KOPT-K1 (cell line): ENCODE measurements around the gene OLA1.

Experiments used
- H3K27ac ChIP-seq: fragments of 200-600 bp; sonication (generic); 2 replicates; pipeline ENCODE4 v1.5.1; 2016; ENCODE audit warnings: antibody characterized with exemption, mild to moderate bottlenecking, low read depth, low read length; ENCODE audit not compliant: poor library complexity, severe bottlenecking
- H3K36me3 ChIP-seq: fragments of 200-600 bp; sonication (generic); 2 replicates; pipeline ENCODE4 v1.5.1; 2017; ENCODE audit warnings: antibody characterized with exemption, mild to moderate bottlenecking, low read length, moderate library complexity; ENCODE audit not compliant: insufficient read depth
- H3K9me3 ChIP-seq: fragments of 200-600 bp; sonication (generic); 2 replicates; pipeline ENCODE4 v1.5.1; 2017; ENCODE audit warnings: antibody characterized with exemption, low read length, mild to moderate bottlenecking; ENCODE audit not compliant: insufficient read depth, poor library complexity, severe bottlenecking

The OLA1 gene

DNA sequence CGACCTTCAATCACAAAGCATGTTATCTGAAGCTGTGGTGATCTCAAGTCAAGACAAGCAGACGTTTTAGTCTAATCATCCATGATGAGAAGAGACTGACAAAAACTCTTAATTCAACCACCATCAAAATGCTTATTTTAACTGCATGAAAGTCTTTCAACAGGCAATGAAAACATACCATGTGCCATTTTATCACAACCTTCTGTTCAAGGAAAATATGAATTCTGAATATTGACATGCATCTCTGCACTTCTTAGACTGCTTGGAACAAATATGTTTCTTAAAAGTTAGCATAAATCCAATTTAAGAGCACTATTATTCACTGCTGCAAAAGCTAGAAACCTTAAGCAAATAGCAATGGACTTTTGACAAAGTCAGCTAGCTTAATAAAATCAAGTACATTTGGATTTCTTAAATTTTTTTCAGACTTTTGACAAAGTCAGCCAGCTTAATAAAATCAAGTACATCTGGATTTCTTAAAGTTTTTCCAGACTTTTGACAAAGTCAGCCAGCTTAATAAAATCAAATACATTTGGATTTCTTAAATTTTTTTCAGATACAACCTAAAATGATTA is 70.9 kb downstream of the OLA1 start:
- Histone ChIP-seq H3K36me3 (peaks cover 12% of the 10 kb centered on the region; the same call in 1 of the 2 replicates), H3K9me3 (peaks cover 15% of the 10 kb centered on the region), H3K27ac (no peak overlapping the region)

DNA sequence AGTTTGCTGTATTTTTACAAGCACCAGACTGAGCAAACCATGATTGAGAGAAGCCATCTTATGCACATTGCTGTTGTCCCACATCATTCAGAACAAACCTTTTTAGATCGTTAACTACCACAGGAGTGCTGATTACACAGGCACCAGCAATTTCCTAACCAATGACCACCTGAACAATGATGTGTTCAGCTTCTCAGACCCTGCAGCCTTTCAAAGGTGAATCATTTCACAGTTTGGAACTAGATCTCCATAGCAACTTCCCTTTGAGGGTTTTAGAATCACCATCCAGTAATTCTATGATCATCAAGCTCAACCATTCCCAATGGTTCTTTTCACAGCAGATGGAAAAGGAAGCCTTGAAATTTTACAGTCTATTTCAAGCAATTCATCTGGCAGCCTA is 71.4 kb downstream of the OLA1 start:
- Histone ChIP-seq H3K9me3 (peaks cover 20% of the 10 kb centered on the region), H3K36me3 (peaks cover 13% of the 10 kb centered on the region), H3K27ac (no peak overlapping the region)

- no peak overlapping the region for H3K27ac ChIP-seq
- H3K9me3 ChIP-seq: peaks cover 39% of the 10 kb centered on the region
- peaks cover 12% of the 10 kb centered on the region for H3K36me3 ChIP-seq
These were observed 73.6 kb downstream of the OLA1 start for GRCh38 chr2:174174741-174175140.

- Histone ChIP-seq H3K36me3 (peaks cover 19% of the 10 kb centered on the region), H3K9me3 (peaks cover 57% of the 10 kb centered on the region), H3K27ac (no peak overlapping the region)
These were observed 75.5 kb downstream of the OLA1 start for GRCh38 chr2:174172802-174173355.

GRCh38 chr2:174171686-174172445 is 76.5 kb downstream of the OLA1 start:
- H3K36me3 ChIP-seq: peaks cover 19% of the 10 kb centered on the region
- peaks cover 60% of the 10 kb centered on the region for H3K9me3 ChIP-seq
- no peak overlapping the region for H3K27ac ChIP-seq

DNA sequence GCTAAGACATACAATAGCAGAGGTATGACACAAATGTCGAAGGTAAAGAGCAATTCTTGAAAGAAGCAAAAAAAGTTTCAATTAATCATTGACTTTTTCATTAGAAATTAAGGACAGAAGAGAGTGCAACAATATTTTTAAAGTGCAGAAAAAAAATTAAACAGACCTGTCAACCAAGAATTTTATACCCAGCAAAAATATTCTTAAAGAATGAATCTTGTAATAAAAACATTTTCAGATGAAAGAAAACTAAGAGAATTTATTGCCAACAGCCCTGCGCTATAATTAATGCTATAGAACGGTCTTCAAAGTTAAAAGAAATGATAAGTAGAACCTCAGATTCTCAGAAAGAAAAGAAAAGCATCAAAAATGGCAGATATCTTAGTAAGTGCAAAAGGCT is 79.0 kb downstream of the OLA1 start:
- Histone ChIP-seq H3K36me3 (peaks cover 25% of the 10 kb centered on the region), H3K27ac (no peak overlapping the region), H3K9me3 (peaks cover 45% of the 10 kb centered on the region)

GRCh38 chr2:174166261-174166660 is 82.1 kb downstream of the OLA1 start:
- peaks cover 39% of the 10 kb centered on the region for H3K9me3 ChIP-seq
- H3K27ac ChIP-seq: no peak overlapping the region
- peaks cover 17% of the 10 kb centered on the region for H3K36me3 ChIP-seq

GRCh38 chr2:174161490-174161889 is 86.8 kb downstream of the OLA1 start:
- Histone ChIP-seq H3K9me3 (peaks cover 3% of the 10 kb centered on the region), H3K36me3 (peaks cover 10% of the 10 kb centered on the region), H3K27ac (no peak overlapping the region)

GRCh38 chr2:174158003-174158402 is 90.3 kb downstream of the OLA1 start:
- peaks cover 10% of the 10 kb centered on the region for H3K36me3 ChIP-seq
- no peaks in the 10 kb centered on the region for H3K9me3 ChIP-seq
- no peak overlapping the region for H3K27ac ChIP-seq

DNA sequence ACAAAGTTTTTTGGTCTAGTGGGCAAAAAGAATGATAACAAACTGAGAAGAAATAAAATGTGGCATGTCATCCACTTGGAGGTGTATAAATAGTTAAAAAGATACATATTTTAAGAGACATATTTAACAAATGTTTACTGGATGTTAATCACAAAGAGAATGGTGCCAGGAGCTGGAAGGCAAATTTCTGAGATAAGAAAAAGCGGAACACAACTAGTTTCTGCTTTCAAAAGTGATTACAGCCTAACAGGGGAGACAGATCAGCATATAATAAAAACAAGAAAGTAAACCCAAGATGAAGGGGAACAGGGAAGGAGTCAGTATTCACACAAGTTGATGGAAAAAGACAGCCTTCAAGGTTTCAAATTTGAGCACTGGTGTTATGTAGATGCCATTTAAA is 91.3 kb downstream of the OLA1 start:
- Histone ChIP-seq H3K36me3 (peaks cover 10% of the 10 kb centered on the region), H3K9me3 (no peaks in the 10 kb centered on the region), H3K27ac (no peak overlapping the region)

- Histone ChIP-seq H3K36me3 (peaks cover 10% of the 10 kb centered on the region), H3K27ac (no peak overlapping the region), H3K9me3 (no peaks in the 10 kb centered on the region)
These were observed 94.3 kb downstream of the OLA1 start for GRCh38 chr2:174153757-174154680.

DNA sequence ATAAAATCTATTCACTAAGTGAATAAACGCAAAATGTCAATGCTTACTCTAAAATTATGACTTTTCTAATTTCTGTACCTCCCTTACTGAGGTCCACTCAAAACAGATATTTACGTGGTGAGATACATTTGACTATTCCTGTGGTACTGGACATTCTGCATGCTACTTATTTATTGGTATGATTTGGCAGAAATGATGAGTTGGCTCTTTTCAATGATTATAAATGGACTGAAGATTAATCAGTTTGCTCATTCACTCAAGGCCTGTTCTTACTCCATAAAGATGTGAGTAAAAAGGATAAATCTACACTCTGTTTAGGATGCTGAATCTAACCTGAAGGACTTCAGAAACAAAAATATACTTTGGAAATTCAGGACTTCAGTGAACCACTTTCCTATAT is 98.8 kb downstream of the OLA1 start:
- Histone ChIP-seq H3K9me3 (no peaks in the 10 kb centered on the region), H3K36me3 (no peaks in the 10 kb centered on the region), H3K27ac (no peak overlapping the region)

DNA sequence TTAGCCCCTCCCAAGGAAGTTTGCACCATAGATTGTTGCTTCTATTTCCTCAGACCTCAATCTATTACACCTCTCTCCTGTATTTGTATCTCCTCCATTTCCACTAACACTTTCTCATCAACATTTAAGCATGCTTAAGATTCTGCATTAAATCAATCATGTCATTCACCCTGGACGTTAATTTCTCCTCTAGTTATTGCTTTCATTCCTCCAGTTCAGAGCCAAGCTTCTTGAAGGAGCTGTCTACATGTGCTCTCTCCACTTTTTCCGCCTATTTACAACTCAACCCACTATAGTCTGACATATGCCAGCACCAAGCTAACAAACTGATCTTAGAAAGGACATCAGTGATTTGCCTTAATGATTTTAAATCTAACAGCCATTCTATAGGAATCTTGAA is 99.5 kb downstream of the OLA1 start:
- Histone ChIP-seq H3K27ac (no peak overlapping the region), H3K9me3 (no peaks in the 10 kb centered on the region), H3K36me3 (no peaks in the 10 kb centered on the region; the same call in 1 of the 2 replicates)

DNA sequence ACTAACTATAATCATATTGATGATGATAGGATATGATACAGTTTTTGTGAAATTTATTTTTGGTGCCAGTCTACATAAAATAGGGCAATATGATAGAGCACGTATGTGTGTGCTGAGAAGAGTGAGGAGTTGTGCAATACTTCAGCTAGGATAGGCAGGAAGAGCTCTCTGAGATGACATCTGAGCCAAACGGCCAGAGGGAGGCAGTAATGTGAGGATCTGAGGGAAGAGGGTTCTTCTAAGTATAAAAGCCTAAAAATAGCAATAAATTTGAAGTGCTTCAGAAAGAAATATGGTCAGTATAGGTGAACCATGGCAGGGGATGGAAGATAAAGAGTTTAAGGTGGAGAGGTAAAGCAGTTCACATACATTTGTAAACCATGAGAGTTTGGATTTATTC is 102.5 kb downstream of the OLA1 start:
- peaks cover 9% of the 10 kb centered on the region; the same call in 1 of the 2 replicates for H3K36me3 ChIP-seq

GRCh38 chr2:174142290-174142689 is 106.0 kb downstream of the OLA1 start:
- peaks cover 22% of the 10 kb centered on the region for H3K36me3 ChIP-seq
- H3K27ac ChIP-seq: no peak overlapping the region
- H3K9me3 ChIP-seq: no peaks in the 10 kb centered on the region

More for the DNA sequence above, 102.5 kb downstream of the OLA1 start:
- no peak overlapping the region for H3K27ac ChIP-seq
- no peaks in the 10 kb centered on the region for H3K9me3 ChIP-seq
